ENCODE data around the gene SWAP70. TPM values are rescaled to one million over a fixed set of nuclear protein-coding genes. Genes with fewer than 3 reads are reported as not detected.

Gene SWAP70
- total and polyA plus RNA-seq, 2 donors (not counting 1 experiment from before 2014, with no cell fraction given), result 45.1 to 74.4 TPM

DNA sequence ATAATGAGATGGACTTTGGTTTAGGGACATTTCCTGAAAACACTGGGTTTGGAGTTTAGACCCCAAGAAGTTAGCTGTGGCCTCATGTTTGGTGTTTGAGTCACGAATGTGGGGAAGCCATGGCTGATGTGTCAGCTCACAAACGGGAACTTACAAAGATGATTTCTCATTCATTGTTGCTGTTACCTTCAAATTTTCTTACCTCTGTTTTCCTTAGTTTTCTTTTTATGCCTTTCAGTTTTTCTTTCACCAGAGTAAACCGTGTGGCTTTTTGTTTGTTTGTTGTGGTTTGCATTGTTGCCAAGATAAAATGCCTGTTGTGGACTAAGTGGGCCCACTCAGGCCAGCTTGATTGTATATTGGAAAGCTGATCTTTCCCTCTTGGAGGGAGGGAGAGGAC lies 89.1 kb downstream of the SWAP70 start:
- Histone ChIP-seq H3K27ac (ENCODE audit: insufficient read depth, low read length) (peak overlapping the region; percentile 44), H2AFZ (ENCODE audit: low read length) (no peak overlapping the region), H3K9ac (ENCODE audit: insufficient read depth, low read length) (no peak overlapping the region), H4K20me1 (ENCODE audit: control insufficient read depth, extremely low read depth, insufficient read depth, low read length) (no peaks in the 10 kb centered on the region), H3K4me3 (replicated peaks in 1 of 4; ENCODE audit: control extremely low read depth in 1 of 4, insufficient read depth in 1 of 4, low read depth in 3 of 4, low read length in 4 of 4) (no peak overlapping the region), H3K79me2 (ENCODE audit: control insufficient read depth, insufficient read depth, low read length) (no peaks in the 10 kb centered on the region), H3K9me3 (ENCODE audit: control insufficient read depth, insufficient read depth, low read depth, low read length) (no peaks in the 10 kb centered on the region), H3K4me2 (ENCODE audit: extremely low read depth, insufficient read depth, low read length) (no peak overlapping the region), H3K36me3 (ENCODE audit: control insufficient read depth, insufficient read depth, low read length) (peaks cover 12% of the 10 kb centered on the region), H3K4me1 (ENCODE audit: control insufficient read depth, extremely low read depth, insufficient read depth, low read length) (peaks cover 37% of the 10 kb centered on the region), H3K27me3 (ENCODE audit: control insufficient read depth, insufficient read depth, low read length) (no peaks in the 10 kb centered on the region)
- peak; percentile 60 to 89 for DNase-seq (ENCODE audit: low read depth in 2 of 2)
- TF ChIP-seq CTCF (conservative IDR thresholded peaks at IDR 0.05 in 1 of 2, IDR thresholded peaks at IDR 0.05 in 1 of 2; ENCODE audit: low read depth in 1 of 2, low read length in 2 of 2) (no peak), EZH2 (IDR thresholded peaks at IDR 0.05; ENCODE audit: low read length, missing control alignments) (no peak)

DNA sequence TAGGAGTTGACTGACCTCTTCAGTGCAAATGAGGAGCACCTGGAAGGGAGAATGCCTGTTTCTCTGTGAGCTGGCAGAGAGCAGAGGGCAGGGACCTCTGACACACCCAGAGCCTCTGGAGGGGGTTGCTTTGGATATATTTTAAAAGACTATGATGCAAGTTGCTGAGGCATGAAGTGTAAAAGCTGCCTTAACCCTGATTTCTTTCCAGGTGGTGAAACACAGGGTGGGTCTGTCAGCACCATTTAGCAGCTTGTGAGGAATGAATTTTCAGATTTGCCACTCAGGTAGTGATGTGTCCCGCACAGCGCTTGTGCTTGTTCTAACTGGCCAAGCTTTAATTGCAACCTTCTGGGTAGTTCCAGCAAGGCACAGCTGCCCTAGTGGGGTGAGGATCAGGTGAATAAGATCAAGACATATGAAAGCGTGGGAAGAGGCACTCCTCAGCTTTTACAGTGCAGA lies 90.2 kb downstream of the SWAP70 start:
- DNase-seq (ENCODE audit: low read depth in 2 of 2), result no peak
- H3K27me3 ChIP-seq (ENCODE audit: control insufficient read depth, insufficient read depth, low read length), result no peaks in the 10 kb centered on the region
- no peaks in the 10 kb centered on the region for H4K20me1 ChIP-seq (ENCODE audit: control insufficient read depth, extremely low read depth, insufficient read depth, low read length)
- peak overlapping the region; percentile 44 for H3K27ac ChIP-seq (ENCODE audit: insufficient read depth, low read length)
- TF ChIP-seq EZH2 (IDR thresholded peaks at IDR 0.05; ENCODE audit: low read length, missing control alignments) (no peak), CTCF (conservative IDR thresholded peaks at IDR 0.05 in 1 of 2, IDR thresholded peaks at IDR 0.05 in 1 of 2; ENCODE audit: low read depth in 1 of 2, low read length in 2 of 2) (no peak)
- H3K4me1 ChIP-seq (ENCODE audit: control insufficient read depth, extremely low read depth, insufficient read depth, low read length), result peaks cover 37% of the 10 kb centered on the region
- no peak overlapping the region for H3K4me3 ChIP-seq (replicated peaks in 1 of 4; ENCODE audit: control extremely low read depth in 1 of 4, insufficient read depth in 1 of 4, low read depth in 3 of 4, low read length in 4 of 4)
- H2AFZ ChIP-seq (ENCODE audit: low read length), result no peak overlapping the region
- H3K4me2 ChIP-seq (ENCODE audit: extremely low read depth, insufficient read depth, low read length), result no peak overlapping the region
- H3K9ac ChIP-seq (ENCODE audit: insufficient read depth, low read length), result peak overlapping the region; percentile 16
- H3K9me3 ChIP-seq (ENCODE audit: control insufficient read depth, insufficient read depth, low read depth, low read length), result no peaks in the 10 kb centered on the region
- H3K36me3 ChIP-seq (ENCODE audit: control insufficient read depth, insufficient read depth, low read length), result peaks cover 9% of the 10 kb centered on the region
- no peaks in the 10 kb centered on the region for H3K79me2 ChIP-seq (ENCODE audit: control insufficient read depth, insufficient read depth, low read length)

DNA sequence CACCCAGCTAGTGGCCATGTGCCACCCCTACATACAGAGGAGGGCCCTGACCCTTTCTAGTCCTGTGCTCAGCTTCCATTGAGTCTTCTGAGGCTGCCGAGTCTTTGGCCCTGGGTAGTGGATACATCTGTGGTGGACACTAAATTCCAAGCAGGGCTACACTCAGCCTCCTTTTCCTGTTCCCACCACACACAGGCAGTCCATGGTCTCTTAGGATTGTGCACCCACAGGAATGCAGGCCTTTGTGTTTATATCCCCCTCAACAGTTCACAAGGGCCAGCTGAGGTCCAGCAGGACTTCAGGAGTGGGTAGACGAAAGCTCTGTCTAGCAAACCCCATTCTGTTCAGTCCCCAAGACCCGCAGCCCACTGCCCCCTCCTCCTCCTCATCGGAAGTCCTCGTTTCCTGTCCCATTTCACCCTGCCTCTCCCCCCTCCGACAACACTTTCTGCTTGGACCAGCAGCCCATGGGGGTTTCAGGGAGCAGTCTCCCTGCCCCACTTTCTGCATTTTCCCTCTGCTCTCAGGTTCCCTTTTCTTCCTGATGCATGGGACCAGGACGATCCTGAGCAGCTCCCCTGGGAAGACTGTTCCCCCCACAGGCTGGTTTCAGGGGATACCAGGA lies 91.8 kb downstream of the SWAP70 start:
- peak; percentile 40 to 96 for DNase-seq (ENCODE audit: low read depth in 2 of 2)
- no peak for TF ChIP-seq CTCF (conservative IDR thresholded peaks at IDR 0.05 in 1 of 2, IDR thresholded peaks at IDR 0.05 in 1 of 2; ENCODE audit: low read depth in 1 of 2, low read length in 2 of 2)
- TF ChIP-seq EZH2 (IDR thresholded peaks at IDR 0.05; ENCODE audit: low read length, missing control alignments), result no peak
- H3K27me3 ChIP-seq (ENCODE audit: control insufficient read depth, insufficient read depth, low read length), result no peaks in the 10 kb centered on the region
- no peak overlapping the region for H3K4me3 ChIP-seq (replicated peaks in 1 of 4; ENCODE audit: control extremely low read depth in 1 of 4, insufficient read depth in 1 of 4, low read depth in 3 of 4, low read length in 4 of 4)
- H3K9me3 ChIP-seq (ENCODE audit: control insufficient read depth, insufficient read depth, low read depth, low read length), result no peaks in the 10 kb centered on the region
- no peaks in the 10 kb centered on the region for H3K79me2 ChIP-seq (ENCODE audit: control insufficient read depth, insufficient read depth, low read length)
- H4K20me1 ChIP-seq (ENCODE audit: control insufficient read depth, extremely low read depth, insufficient read depth, low read length), result no peaks in the 10 kb centered on the region
- peaks cover 50% of the 10 kb centered on the region for H3K4me1 ChIP-seq (ENCODE audit: control insufficient read depth, extremely low read depth, insufficient read depth, low read length)
- H2AFZ ChIP-seq (ENCODE audit: low read length), result no peak overlapping the region
- no peak overlapping the region for H3K9ac ChIP-seq (ENCODE audit: insufficient read depth, low read length)
- no peak overlapping the region for H3K4me2 ChIP-seq (ENCODE audit: extremely low read depth, insufficient read depth, low read length)
- H3K27ac ChIP-seq (ENCODE audit: insufficient read depth, low read length), result peak overlapping the region; percentile 55
- peaks cover 4% of the 10 kb centered on the region for H3K36me3 ChIP-seq (ENCODE audit: control insufficient read depth, insufficient read depth, low read length)

Measured in fibroblast of lung (primary cell).